Spleen (tissue), 7 donors: Measurements from ENCODE around the gene PADI6.

ENCODE experiments used
- POLR2A ChIP-seq, 3 donors: fragments of 450-650 bp; IDR thresholded peaks; one replicate each; pipeline ENCODE4 v1.5.1; 2017; ENCODE audit warnings: antibody characterized with exemption in 3 of 3, mild to moderate bottlenecking in 1 of 3
- POLR2AphosphoS5 ChIP-seq, 3 donors: sonication (generic); formaldehyde crosslinking; IDR thresholded peaks; one replicate each; pipeline ENCODE4 v1.5.1; 2017; ENCODE audit warnings: antibody characterized with exemption in 3 of 3
- TF ChIP-seq, protein P1 (sequence below), 11 experiments: fragments of 200-600 bp in 7 of 11; fragments of 450-650 bp in 4 of 11; sonication (generic) in 4 of 11; IDR thresholded peaks in 8 of 11; conservative IDR thresholded peaks in 3 of 11; 1 replicate in 7 of 11; 2 replicates in 4 of 11; pipeline versions ENCODE4 v1.4.0 to v1.8.0; 2016 to 2021; ENCODE audit warnings: antibody characterized with exemption in 11 of 11, inconsistent platforms in 4 of 11, mild to moderate bottlenecking in 1 of 11
- donor health status: DM: no; HTN: no; CAD: no; lungs with moderate emphysema.
- donor health status: DM: no; HTN: no; CAD: no.
- donor health status: DM: no; HTN: no; CAD: no.

DNA sequence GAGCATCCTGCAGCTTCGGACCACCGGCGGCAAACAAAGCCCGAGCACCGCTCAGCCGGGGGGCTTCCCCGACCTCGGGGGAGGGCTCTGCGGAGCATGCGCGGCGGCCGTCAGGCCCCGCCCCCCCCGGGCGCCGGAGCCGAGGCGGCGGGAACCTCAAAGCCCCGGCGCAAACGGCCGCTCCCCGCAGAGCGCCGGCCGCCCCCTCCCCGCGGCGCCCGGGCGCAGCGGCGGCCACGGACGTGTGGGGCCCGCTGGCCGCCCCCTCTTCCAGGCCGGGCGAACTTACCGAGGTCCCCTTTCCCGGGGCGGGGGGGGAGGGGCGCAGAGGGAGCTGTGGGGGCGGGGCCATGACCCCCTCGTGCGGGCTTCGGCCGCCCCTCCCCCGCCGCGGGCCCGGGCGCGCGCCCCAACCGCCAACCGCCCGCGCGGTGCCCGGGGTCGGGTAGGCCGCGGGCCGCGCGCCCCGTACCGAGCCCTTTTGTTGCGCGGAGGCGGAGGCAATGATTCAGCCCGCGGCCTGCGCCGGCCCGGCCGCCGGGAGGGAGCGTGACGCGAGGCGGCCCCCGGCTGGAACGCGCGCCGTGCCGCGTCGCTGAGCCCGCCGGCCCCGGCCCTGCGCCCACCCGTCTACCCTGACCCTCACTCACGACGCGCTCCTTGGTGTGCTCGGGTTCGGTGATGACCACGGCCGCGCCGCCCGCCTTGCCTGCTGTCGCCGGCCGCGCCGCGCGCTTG, 65.8 kb downstream of the PADI6 start:
- TF ChIP-seq, protein P1, sequence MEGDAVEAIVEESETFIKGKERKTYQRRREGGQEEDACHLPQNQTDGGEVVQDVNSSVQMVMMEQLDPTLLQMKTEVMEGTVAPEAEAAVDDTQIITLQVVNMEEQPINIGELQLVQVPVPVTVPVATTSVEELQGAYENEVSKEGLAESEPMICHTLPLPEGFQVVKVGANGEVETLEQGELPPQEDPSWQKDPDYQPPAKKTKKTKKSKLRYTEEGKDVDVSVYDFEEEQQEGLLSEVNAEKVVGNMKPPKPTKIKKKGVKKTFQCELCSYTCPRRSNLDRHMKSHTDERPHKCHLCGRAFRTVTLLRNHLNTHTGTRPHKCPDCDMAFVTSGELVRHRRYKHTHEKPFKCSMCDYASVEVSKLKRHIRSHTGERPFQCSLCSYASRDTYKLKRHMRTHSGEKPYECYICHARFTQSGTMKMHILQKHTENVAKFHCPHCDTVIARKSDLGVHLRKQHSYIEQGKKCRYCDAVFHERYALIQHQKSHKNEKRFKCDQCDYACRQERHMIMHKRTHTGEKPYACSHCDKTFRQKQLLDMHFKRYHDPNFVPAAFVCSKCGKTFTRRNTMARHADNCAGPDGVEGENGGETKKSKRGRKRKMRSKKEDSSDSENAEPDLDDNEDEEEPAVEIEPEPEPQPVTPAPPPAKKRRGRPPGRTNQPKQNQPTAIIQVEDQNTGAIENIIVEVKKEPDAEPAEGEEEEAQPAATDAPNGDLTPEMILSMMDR (IDR thresholded peaks at IDR 0.05 in 8 of 11, conservative IDR thresholded peaks at IDR 0.05 in 3 of 11) = no peak
- peak in 1 of 3 donors; percentile 22 for TF ChIP-seq POLR2AphosphoS5 (IDR thresholded peaks at IDR 0.05)
- TF ChIP-seq POLR2A (IDR thresholded peaks at IDR 0.05) = no peak
